Esophagus muscularis mucosa (tissue), 4 donors: ENCODE measurements around the gene TRAPPC2L. TPM values are rescaled to one million over a fixed set of nuclear protein-coding genes. Genes with fewer than 3 reads are reported as not detected.

ENCODE experiments used
- DNase-seq: peaks from one replicate; pipeline ENCODE4 v3.0.0-alpha.2; 2017; ENCODE audit errors: extremely low spot score
- H3K27ac ChIP-seq, 4 donors: fragments of 200-600 bp; sonication (generic); replicated peaks in 1 of 4; 1 replicate in 3 of 4; 2 replicates in 1 of 4; pipeline ENCODE4 v1.5.1; 2016 to 2019; ENCODE audit warnings: mild to moderate bottlenecking in 1 of 4
- H3K27me3 ChIP-seq, 4 donors: fragments of 200-600 bp; sonication (generic); one replicate each; pipeline versions ENCODE4 v1.5.1 to v1.6.0; 2016 to 2019
- H3K36me3 ChIP-seq, 4 donors: fragments of 200-600 bp; sonication (generic); one replicate each; pipeline ENCODE4 v1.5.1; 2016 to 2019
- H3K4me1 ChIP-seq, 4 donors: fragments of 200-600 bp; sonication (generic); one replicate each; pipeline ENCODE4 v1.5.1; 2016 to 2019
- H3K4me3 ChIP-seq, 4 donors: fragments of 200-600 bp; sonication (generic); 1 replicate in 2 of 4; 2 replicates in 2 of 4; pipeline ENCODE4 v1.5.1; 2016 to 2019; ENCODE audit warnings: mild to moderate bottlenecking in 4 of 4, moderate library complexity in 1 of 4
- H3K9me3 ChIP-seq, 4 donors: fragments of 200-600 bp; sonication (generic); 1 replicate in 3 of 4; 2 replicates in 1 of 4; pipeline ENCODE4 v1.5.1; 2016 to 2019
- CTCF ChIP-seq, 3 experiments: fragments of 200-600 bp in 2 of 3; fragments of 450-650 bp in 1 of 3; sonication (generic) in 2 of 3; IDR thresholded peaks; one replicate each; pipeline ENCODE4 v1.5.1; 2017 to 2019; ENCODE audit warnings: antibody characterized with exemption in 3 of 3, mild to moderate bottlenecking in 2 of 3, moderate library complexity in 1 of 3
- EP300 ChIP-seq: sonication (generic); formaldehyde crosslinking; IDR thresholded peaks from one replicate; pipeline ENCODE4 v1.6.1; 2017; ENCODE audit warnings: antibody characterized with exemption
- POLR2A ChIP-seq: fragments of 450-650 bp; IDR thresholded peaks from one replicate; pipeline ENCODE4 v1.6.1; 2017; ENCODE audit warnings: antibody characterized with exemption, moderate library complexity, mild to moderate bottlenecking, low read depth
- POLR2AphosphoS5 ChIP-seq, 2 donors: sonication (generic); formaldehyde crosslinking; IDR thresholded peaks; one replicate each; pipeline ENCODE4 v1.6.1; 2017; ENCODE audit warnings: antibody characterized with exemption in 2 of 2
- WGBS: methylation state at CpG from one replicate; pipeline ENCODE4 v1.1.5; 2018; 5-methylcytosine and 5-hydroxymethylcytosine counted together
- intact Hi-C: fragments of 100-400 bp; cut with DNase I; formaldehyde crosslinking; loops from one replicate; pipeline ENCODE4 v1.15.1; 2023
- total RNA-seq, 4 donors: library from RNA; depleted of rRNA; stranded (reverse); fragments of >200 nt; gene quantifications; one replicate each; pipeline versions ENCODE4 v1.1.0 to v1.2.1, GENCODE V29; 2016

The TRAPPC2L gene
- total RNA-seq, 4 donors from 2014 or later, result 22.9 to 35.8 (median 29.6) TPM

GRCh38 chr16:88868974-88869672 lies 12.2 kb downstream of the TRAPPC2L start:
- Histone ChIP-seq H3K27me3 (peaks cover 0 to 80% (median 3%) of the 10 kb centered on the region in 4 donors), H3K4me3 (no peak overlapping the region), H3K4me1 (peaks cover 0 to 9% (median 0%) of the 10 kb centered on the region in 4 donors), H3K9me3 (no peaks in the 10 kb centered on the region), H3K27ac (no peak overlapping the region), H3K36me3 (no peaks in the 10 kb centered on the region)
- 84% methylated on average over 21 of the region's 27 CpGs for WGBS
- no peak for TF ChIP-seq EP300
- no peak for TF ChIP-seq POLR2AphosphoS5 (IDR thresholded peaks at IDR 0.05)
- no peak for TF ChIP-seq POLR2A
- no peak for TF ChIP-seq CTCF (IDR thresholded peaks at IDR 0.05)
- intact Hi-C loops, result no loop called here
- no peak for DNase-seq

GRCh38 chr16:88869673-88869980 lies 12.7 kb downstream of the TRAPPC2L start:
- peaks cover 0 to 80% (median 3%) of the 10 kb centered on the region in 4 donors for H3K27me3 ChIP-seq
- H3K27ac ChIP-seq, result no peak overlapping the region
- peaks cover 0 to 9% (median 0%) of the 10 kb centered on the region in 4 donors for H3K4me1 ChIP-seq
- intact Hi-C loops, result no loop called here
- TF ChIP-seq POLR2A, result no peak
- no peak for DNase-seq
- H3K4me3 ChIP-seq, result no peak overlapping the region
- H3K36me3 ChIP-seq, result peaks cover 0 to 3% (median 0%) of the 10 kb centered on the region in 4 donors
- WGBS, result 75% methylated on average over 7 of the region's 9 CpGs
- no peaks in the 10 kb centered on the region for H3K9me3 ChIP-seq

GRCh38 chr16:88870608-88871348 lies 13.9 kb downstream of the TRAPPC2L start:
- 47% methylated on average over 10 of the region's 37 CpGs for WGBS
- H3K27me3 ChIP-seq, result peaks cover 0 to 74% (median 3%) of the 10 kb centered on the region in 4 donors
- no peak overlapping the region for H3K27ac ChIP-seq
- intact Hi-C loops, result no loop called here
- TF ChIP-seq POLR2A (no peak), EP300 (no peak), POLR2AphosphoS5 (IDR thresholded peaks at IDR 0.05) (no peak), CTCF (IDR thresholded peaks at IDR 0.05) (no peak)
- peaks cover 0 to 9% (median 0%) of the 10 kb centered on the region in 4 donors for H3K36me3 ChIP-seq
- no peaks in the 10 kb centered on the region for H3K9me3 ChIP-seq
- H3K4me3 ChIP-seq, result peak overlapping the region in 2 of 4 donors; percentile 7 to 21
- H3K4me1 ChIP-seq, result peaks cover 0 to 9% (median 0%) of the 10 kb centered on the region in 4 donors
- DNase-seq, result no peak

GRCh38 chr16:88871349-88871702 lies 14.4 kb downstream of the TRAPPC2L start:
- Histone ChIP-seq H3K27ac (no peak overlapping the region), H3K36me3 (peaks cover 0 to 14% (median 0%) of the 10 kb centered on the region in 4 donors), H3K9me3 (no peaks in the 10 kb centered on the region), H3K4me1 (peaks cover 0 to 9% (median 0%) of the 10 kb centered on the region in 4 donors), H3K27me3 (peaks cover 0 to 69% (median 3%) of the 10 kb centered on the region in 4 donors), H3K4me3 (peak overlapping the region in 1 of 4 donors; percentile 21)
- TF ChIP-seq POLR2AphosphoS5 (IDR thresholded peaks at IDR 0.05), result no peak
- TF ChIP-seq CTCF (IDR thresholded peaks at IDR 0.05), result no peak
- TF ChIP-seq POLR2A, result no peak
- TF ChIP-seq EP300, result no peak
- intact Hi-C loops, result no loop called here
- DNase-seq, result no peak
- 62% methylated on average over 4 of the region's 8 CpGs for WGBS

- DNase-seq, result no peak
- Histone ChIP-seq H3K4me1 (peaks cover 0 to 9% (median 0%) of the 10 kb centered on the region in 4 donors), H3K9me3 (no peaks in the 10 kb centered on the region), H3K36me3 (peaks cover 0 to 20% (median 0%) of the 10 kb centered on the region in 4 donors), H3K27me3 (peaks cover 0 to 68% (median 3%) of the 10 kb centered on the region in 4 donors), H3K27ac (no peak overlapping the region), H3K4me3 (no peak overlapping the region)
- TF ChIP-seq CTCF (IDR thresholded peaks at IDR 0.05) (no peak), EP300 (no peak), POLR2A (no peak), POLR2AphosphoS5 (IDR thresholded peaks at IDR 0.05) (no peak)
- 76% methylated on average over 15 of the region's 21 CpGs for WGBS
- intact Hi-C loops, result no loop called here
These were observed 14.9 kb downstream of the TRAPPC2L start for GRCh38 chr16:88871730-88872416.
